ENCODE measurements around the gene METTL25B.
"Not testable (repeated sequence)": the region's sequence is repeated elsewhere in the genome, so short reads cannot be mapped to it uniquely, and the experiment has no call there.

The METTL25B gene

DNA sequence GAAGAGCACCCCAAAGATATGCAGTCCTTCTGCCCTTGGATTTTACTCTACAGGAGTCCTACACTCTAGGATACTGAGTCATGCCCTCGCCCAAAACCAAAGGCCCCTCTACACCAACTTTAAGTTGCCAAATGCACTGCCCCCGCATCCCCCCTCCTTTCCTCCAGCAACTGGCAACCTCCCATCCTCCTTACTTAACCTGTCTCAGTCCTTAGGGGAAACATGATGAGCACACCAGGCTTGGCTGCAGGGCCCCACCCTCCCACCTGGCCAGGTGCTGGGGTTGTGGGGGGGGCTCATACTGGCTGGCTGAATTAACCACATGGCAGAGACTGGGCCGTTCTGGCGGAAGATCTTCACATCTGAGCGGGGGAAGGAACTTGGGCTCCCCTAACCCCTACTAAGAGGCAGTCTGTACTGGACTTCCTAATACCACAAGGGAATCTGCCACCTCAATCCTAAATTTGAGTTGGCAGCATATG is 22.0 kb downstream of the METTL25B start:
- DNase-seq: peak; percentile 66

DNA sequence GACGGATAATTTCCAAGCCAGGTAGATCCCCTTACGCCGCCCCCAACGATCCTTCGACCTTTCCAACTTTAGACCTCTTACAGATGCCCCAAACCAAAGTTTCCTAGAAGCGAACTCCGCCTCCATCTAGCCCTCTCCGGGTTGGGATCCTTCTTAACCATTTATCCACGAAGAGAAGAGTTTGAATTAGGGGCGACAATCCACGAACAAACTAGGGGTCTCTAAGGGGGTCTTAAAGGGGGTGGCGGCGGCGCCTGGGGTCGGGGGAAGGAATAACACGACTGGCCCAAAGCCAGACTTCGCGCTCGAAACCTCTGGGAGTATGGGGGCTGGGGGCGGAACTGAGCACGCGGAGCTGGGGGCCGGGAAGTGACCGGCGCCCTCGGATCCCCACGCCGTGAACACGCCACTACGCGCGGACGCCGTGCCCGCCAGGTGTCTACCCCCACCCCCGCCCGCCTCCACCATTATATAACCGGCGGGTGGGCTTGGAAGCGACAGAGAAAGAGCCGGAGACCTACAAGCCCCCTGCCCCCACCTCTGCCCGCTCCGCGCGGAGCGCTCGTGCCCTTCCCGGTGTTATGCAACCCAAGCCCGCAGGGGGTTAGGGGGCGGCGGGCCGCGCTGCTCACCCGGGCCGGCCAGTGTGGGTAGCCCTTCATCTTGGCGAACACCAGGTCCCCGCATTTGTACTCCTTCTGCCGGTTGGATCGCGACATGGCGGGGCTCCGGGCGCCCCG is 22.6 kb downstream of the METTL25B start:
- peak; percentile 55 for DNase-seq

DNA sequence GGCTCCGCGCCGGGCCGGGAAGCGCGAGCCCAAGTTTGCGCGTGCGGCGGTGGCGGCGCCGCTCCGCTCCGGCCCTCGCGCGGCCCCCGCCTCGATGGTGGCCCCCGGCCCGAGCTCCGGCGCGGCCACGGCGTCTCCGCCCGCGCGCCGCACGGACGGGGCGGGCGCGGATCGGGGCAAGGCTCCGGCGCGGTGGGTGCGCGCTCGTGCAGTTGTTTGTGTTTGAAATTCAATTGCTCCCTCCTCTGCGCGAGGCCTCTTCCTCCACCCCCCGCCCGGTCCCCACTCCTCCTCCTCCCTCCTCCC is 23.1 kb downstream of the METTL25B start, which contains the start of gene HDGF:
TSS of gene HDGF (minus strand) at position 225 of the 306 bp plus-strand sequence. CDS start 246 bp downstream, outside the sequence.
- no peak for DNase-seq

DNA sequence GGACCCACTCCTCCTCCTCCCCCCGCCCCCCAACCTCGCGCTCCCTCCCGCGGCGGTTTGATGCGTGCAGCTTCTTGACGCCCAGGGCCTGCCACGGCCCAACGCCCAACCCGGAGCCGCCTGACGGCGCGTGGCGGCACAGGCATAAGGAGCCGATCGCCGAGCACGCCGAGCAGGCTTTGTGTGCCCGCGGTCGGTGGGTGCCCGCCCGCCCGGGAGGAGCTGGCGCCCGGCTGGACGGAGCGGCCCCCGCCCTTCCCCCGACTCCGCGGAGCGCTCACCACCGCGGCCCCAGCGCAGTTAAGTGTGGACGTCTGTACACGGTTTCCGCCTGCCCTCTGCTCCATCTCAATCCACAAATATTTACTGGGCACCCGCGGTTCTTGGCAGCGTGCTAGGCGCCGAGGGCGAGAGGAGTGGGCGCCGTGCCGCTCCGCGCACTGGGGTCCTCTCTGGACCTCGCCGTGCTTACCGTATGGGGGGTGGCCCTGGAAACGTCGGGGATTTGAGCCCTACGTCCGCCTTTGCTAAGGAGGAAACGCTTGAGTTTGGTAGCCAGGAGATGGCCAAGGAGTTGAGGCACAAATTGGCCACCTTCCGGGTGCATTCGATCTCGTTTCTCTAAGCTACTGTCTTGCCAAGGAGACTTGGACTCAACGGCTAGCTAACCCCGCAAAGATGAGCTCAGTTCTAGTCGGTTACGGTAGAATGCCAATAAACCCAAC is 23.6 kb downstream of the METTL25B start:
- DNase-seq: peak; percentile 98

DNA sequence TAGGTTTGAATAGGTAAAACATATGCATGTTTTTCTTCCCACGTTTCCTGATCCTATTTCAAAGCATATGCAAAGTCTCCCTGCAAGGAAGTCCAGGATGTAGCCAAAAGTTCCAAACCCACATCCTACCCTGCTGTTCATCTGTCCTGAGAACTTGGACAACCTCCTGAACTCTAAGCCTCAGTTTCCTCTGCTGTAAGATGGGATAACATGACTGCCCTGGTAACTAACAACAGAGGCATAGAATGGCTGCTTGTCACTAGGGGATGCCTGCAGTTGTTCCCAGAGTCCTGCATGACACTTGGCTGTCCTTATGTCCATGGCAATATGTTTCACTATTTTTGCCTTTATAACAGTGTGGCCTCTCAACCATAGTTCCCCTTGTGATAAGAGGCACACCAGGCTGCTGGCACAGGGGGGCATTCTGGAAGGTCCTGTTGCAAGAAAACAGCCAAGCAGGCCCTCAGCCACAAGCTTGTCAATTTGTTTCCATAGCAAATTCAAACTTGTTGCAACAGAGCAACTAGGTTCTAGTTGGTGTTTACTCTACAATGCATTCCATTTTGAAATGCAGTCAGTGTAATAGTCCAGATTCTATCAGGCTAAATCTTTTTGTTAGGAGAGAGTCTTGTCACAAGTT is 24.7 kb downstream of the METTL25B start:
- DNase-seq: no peak

DNA sequence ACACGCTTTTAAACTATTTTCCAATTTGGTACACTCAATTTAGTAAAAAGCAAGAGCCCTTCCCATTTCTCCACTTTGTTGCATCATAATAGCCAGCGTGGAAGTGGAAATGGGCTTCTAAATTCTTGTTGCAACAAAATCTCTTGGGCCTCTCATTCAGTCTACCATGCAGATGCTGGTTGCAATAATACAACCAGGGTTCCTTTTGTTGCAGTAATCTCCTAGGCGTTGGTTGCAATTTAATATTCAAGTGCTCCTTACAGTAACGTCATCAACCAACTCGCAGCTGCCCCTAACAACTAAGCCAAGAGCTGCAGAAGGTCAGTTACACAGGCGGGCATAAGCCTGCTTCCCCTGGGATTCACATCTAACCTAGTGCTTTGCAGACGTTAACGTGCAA is 25.9 kb downstream of the METTL25B start:
- no peak for DNase-seq

DNA sequence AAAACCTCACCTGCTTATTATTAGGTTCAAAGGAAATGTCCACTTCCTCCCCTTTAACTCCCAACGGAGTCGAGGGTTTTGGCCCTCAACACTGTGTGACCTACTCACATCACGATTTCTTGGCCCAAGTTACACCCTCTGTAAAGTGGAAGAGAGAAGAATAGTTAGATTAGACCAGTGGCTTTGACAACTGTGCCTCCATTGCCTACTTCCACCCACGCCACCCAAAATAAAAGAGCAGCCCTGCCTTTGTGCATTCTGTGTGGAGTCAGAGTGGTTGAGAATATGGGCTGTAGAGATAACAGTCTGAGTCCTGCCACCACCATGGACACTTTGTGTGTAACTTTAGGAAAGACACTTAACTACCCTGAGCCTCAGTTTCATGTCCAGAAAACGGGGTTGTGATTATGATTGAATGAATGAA is 27.3 kb downstream of the METTL25B start:
- DNase-seq: no peak

DNA sequence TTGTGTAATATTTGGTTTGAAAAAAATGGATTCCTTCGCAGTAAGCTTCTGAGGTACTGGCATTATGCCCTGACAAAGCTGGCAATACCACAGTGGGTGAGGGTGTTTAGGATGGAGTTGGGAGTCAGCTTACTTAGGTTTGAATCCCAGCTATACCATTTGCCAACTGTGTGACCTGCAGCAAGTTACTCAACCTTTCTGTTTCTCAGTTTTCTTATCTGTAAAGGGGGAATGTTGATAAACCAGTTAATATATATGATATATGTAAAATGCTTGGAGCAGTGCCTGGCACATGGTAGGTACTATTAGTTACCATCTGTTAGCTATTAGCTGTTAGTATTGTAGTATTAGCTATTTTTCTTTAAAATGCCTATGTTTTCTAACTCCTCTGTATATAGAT is 28.1 kb downstream of the METTL25B start:
- DNase-seq: no peak

DNA sequence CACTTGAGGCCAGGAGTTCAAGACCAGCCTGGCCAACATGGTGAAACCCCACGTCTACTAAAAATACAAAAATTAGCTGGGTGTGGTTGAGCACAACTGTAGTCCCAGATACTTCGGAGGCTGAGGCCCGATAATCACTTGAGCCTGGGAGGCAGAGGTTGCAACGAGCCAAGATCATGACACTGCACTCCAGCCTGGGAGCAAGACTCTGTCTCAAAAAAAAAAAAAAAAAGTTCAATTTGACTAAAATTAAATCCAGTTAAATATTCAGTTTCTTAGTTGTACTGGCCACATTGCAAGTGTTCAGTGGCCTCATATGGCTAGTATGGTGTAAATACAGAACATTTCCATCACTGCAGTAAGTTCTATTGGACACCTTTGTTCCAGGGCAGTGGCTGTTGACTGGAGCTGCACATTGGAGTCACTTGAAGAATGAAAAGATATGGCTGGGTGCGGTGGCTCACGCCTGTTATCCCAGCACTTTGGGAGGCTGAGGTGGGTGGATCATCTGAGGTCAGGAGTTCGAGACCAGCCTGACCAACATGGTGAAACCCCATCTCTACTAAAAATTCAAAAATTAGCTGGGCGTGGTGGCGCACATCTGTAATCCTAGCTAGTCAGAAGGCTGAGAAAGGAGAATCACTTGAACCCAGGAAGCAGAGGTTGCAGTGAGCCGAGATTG is 29.4 kb downstream of the METTL25B start:
- DNase-seq: not testable (repeated sequence)

DNA sequence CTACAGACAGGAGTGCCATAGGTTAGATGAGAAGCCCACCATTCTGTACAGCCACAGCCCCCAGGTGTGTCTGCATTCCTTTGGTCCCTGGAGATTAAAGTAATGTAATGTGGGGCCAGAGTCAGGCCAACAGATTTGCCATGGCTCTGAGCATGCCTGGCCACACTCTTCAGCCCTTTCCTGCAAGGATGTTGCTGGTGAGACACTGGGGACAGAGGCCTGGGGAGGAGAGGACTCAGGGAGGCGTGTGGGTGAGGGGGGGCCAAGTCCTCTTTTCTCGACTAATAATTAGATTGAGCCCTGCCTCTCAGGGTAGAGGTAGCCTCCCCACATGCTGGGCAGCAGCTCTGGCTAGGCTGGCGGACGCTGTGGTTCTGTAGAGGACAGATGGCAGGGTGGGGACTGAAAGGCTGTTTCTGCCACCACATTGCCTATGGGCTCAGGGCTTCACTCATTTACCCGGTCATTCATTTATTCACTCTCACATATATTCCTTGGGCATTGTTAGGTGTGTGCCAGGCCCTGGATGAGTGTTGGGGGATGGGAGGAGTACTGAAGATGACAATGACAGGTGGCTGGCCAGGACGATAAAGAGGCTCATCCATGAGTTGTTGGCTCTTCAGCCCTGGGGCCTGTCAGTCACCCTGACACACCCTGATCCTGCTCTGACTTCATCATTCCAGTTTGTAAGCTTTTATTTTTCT is 32.0 kb downstream of the METTL25B start:
- DNase-seq: no peak

DNA sequence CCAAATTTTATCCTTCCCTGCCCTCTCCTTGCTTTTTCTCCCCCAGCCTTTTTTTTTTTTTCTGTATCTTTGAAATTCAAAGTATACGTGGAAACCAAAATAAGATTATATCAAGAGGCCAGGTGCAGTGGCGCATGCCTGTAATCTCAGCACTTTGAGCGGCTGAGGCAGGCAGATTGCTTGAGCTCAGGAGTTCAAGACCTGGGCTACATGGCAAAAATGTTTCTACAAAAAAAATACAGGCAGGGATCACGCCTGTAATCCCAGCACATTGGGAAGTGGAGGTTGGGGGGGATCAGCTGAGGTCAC is 32.5 kb downstream of the METTL25B start:
- DNase-seq: no peak

DNA sequence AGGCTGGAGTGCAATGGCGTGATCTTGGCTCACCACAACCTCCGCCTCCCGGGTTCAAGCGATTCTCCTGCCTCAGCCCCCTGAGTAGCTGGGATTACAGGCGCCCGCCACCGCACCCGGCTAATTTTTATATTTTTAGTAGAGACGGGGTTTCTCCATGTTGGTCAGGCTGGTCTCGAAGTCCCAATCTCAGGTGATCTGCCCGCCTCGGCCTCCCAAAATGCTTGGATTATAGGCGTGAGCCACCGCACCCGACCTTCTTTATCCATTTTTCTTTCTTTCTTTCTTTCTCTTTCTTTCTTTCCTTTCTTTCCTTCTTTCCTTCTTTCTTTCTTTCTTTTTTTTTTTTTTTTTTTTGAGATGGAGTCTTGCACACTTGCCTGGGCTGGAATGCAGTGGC is 36.9 kb downstream of the METTL25B start:
- DNase-seq: not testable (repeated sequence)

DNA sequence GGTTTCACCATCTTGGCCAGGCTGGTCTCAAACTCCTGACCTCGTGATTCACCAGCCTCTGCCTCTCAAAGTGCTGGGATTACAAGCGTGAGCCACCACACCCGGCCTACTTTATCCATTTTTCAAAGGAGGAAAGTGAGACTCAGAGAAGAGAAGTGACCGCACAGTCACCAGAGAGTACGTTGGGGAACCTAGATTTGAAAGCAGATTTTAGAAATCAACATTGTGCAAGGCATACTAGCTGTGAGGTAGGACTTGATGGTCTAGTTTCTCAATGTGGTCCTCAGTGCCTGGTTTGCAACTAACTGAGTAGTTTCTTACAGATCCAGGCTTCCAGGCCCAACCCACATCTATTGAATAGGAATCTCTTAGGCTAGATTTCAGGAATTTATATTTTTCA is 37.4 kb downstream of the METTL25B start:
- no peak for DNase-seq

DNA sequence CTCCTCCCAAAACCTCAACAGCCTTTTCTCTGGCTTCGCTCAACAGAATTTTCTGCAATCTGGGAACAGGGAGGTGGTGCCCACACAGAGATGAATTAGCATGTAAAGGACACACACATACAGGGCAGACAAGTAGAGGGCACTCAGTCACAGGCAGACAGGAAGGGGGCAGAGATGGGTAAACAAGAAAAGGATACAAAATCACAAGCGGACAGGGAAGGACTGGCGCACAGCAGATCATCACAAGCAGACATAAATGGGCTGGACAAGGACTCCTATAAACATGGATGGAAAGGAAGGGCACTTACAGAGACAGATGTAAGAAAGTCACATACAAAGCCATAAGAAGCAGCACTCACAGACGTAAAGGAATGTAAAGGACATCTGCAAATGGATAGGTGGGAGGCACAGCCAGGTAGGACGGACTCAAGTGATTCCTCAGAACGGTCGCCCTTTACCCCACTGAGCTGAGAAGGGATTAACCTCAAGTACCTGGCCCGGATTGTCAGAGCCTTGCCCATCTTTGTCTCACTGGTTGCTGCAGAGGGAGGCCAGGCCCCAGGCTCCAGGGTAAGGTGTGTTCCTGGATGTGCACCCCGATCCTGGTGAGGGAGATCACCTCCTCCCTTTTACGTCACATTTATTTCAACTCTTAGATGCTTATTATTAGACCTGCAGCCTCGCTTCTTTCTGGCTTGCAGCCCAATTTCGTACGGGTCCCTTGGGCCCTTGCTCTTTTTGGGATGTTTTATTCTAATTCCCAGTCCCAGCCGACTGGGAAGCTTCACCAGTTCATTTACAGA is 38.2 kb downstream of the METTL25B start:
- DNase-seq: peak; percentile 35

DNA sequence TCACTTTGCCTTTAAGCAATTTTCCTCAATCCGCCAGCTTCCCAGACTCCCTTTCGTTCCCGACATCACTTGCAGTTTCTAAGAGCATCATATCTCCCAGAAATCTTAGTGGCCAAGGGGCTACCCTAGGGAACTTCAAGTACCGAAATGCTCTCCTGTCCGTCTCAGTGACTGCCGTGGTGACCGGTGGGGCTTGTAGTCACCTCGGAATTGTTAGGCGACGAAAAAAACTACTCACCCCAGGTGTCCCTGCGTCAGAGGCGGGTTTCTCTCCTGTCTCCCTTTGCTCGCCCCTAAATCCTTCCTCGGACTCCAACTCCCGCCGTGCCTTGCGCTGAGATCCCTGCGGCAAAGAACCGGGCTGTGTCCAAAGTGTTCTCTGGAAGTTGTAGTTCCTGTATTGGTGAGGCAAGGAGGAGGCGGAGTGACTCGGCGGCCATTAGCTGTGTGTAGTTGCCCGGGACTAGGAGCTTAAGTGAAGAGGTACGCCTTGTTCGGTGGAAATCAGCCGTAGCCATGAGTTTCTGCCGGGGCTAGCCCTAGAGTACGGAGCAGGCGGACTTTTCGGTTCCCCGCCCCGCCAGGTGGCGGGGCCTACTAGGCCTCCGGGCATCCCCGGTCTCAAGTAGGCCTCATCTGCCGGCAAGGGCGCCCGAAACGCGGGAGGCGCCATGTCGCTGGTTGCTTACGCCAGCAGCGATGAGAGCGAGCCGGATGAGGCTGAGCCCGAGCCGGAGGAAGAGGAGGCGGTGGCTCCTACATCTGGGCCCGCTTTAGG is 39.0 kb downstream of the METTL25B start, which contains the start of gene PRCC:
TSS of gene PRCC (plus strand) at position 435 of the 778 bp plus-strand sequence. CDS start at position 672, 237 bp downstream.
- DNase-seq: peak; percentile 97

DNA sequence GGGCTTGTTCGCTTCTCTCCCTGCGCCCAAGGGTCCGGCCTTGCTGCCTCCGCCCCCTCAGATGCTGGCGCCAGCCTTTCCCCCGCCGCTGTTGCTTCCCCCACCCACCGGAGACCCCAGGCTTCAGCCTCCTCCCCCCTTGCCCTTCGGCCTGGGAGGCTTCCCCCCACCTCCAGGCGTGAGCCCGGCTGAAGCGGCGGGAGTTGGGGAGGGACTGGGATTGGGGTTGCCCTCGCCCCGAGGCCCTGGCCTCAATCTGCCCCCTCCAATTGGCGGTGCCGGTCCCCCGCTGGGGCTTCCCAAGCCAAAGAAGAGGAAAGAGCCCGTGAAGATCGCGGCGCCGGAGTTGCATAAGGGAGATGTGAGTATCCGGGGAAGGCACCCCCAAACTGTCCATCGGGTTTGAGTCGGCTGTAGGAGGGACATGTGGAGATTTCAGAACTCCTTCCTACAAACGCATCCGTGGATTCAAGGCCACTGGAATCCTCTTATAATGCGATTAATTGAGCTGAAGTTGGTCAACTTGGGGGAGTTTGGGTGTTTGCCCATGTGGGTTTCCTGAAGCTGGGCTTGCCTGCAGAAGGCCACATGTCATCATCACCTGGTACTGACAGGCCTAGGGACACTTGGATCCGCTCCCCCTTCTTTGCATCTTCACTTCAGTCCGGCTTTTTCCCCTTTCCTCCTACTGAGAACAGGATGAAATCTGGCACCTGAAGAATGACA is 39.8 kb downstream of the METTL25B start:
- DNase-seq: peak; percentile 42

DNA sequence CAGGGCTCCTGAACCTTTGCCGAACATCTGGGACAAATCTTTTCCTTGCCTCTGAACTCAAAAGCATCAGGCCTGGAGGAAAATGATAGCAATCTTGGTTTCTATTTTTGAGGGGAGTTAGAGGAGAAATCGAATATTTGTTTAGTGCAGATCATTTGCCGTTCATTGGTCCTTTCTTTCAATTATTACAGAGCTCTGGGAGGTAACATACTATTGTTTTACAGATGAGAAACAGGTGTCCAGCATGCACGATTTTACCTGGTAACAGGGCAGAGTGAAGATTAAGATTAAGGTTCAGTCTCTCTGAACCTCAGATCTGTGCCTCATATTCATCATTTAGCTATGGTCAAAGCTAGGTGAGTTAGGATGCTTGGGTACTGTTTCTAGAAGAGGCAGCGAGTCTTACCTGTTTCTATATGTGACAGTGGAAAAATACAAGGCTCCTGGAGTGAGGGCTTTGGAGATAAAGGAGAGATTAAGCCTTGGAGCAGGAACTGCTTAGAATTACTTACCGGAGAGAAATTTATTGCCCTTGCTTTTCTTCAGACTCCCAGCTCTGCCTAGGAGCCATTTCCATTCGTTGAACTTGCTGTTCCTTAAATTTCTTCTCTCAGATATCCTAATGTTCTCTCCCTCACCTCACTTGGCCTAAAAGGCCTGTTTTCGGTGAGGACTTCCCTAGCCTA is 40.5 kb downstream of the METTL25B start:
- DNase-seq: no peak

DNA sequence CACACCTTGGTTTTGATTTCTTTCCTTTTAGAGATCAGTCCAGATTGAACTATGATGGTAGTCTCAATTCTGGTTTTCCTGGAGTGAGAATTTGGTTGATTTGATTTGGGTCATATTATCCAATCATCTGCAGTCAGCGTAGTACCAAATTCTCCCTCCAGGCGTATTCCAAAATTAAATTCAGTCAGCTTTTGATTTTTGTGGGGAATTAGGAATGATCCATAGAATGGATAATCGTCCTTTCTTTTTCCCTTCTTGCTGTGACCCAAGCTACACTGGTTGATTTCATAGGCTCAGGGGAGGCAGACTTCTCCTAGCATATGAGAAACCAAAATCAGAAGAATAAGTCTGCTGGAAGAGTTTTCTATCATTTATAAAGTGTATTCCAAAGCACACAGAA is 44.0 kb downstream of the METTL25B start:
- DNase-seq: no peak

DNA sequence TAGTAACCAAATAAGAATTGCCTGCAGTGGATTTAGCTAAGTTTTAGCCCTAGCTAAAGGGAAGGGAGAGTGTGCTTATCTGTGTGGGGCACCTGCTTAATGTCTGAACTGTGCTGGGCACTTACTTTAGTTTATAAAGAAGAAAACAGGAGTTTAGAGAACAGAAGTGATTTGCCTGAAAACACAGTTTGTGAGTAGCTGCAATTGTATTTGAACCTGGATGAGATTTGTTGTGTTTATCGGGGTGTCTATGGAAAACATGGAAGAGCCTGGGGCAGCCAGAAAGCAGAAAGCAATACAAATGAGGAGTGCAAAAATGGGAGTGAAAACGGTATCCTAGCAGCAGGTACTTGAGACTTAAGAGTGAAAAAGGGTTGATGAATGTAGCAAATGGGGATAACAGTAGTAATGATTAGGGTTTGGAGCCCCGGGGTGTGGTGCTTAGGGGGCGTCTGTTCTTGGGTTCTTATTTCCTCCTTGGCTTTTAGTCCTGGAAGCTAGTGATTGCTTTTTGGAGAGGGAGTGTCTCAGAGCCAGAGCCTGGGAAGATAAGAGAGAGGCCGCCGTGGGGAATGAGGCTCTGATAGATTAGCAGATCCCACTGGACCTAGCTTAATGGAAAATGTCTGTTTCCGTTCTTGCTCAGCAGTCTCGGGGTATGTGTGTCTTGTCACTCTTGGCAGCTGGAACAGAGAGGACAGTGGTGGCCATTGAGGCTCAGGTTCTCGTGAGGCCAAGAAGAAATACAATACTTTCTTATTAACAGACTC is 44.6 kb downstream of the METTL25B start:
- DNase-seq: no peak

All from activated CD4-positive, alpha-beta T cell treated with anti-CD3 and anti-CD28 coated beads for 48 hours (primary cell).